Inflammatory macrophage (primary cell): Measurements from ENCODE around the gene EOLA2.
"Not testable (repeated sequence)": the region's sequence is repeated elsewhere in the genome, so short reads cannot be mapped to it uniquely, and the experiment has no call there.

Source experiments
- DNase-seq, 2 donors: peaks; one replicate each; pipeline ENCODE4 v3.0.0-alpha.2; 2020 to 2022

Gene EOLA2

GRCh38 chrX:149932150-149932549, 6.1 kb downstream of the EOLA2 start:
- not testable (repeated sequence) for DNase-seq

GRCh38 chrX:149931355-149931754, 6.9 kb downstream of the EOLA2 start:
- DNase-seq: not testable (repeated sequence)

- DNase-seq: not testable (repeated sequence)
These were observed 8.9 kb downstream of the EOLA2 start, which contains the start of gene HSFX4 for GRCh38 chrX:149929400-149929799. TSS of gene HSFX4 (plus strand) at chrX:149929573. CDS start at chrX:149929645, 72 bp downstream.

- DNase-seq: not testable (repeated sequence)
These were observed 9.7 kb downstream of the EOLA2 start for GRCh38 chrX:149928635-149929034.

- DNase-seq: not testable (repeated sequence)
These were observed 10.4 kb downstream of the EOLA2 start for GRCh38 chrX:149927964-149928258.

- DNase-seq: not testable (repeated sequence)
These were observed 10.9 kb downstream of the EOLA2 start for GRCh38 chrX:149927245-149927963.

- not testable (repeated sequence) for DNase-seq
These were observed 13.9 kb downstream of the EOLA2 start for GRCh38 chrX:149924434-149924833.

GRCh38 chrX:149923836-149924235, 14.5 kb downstream of the EOLA2 start:
- DNase-seq: not testable (repeated sequence)

- DNase-seq: no peak
These were observed 21.4 kb downstream of the EOLA2 start for GRCh38 chrX:149916745-149917392.

- DNase-seq: no peak
These were observed 28.1 kb downstream of the EOLA2 start for GRCh38 chrX:149910178-149910695.

GRCh38 chrX:149909324-149910177, 28.7 kb downstream of the EOLA2 start:
- no peak for DNase-seq

GRCh38 chrX:149908727-149909126, 29.6 kb downstream of the EOLA2 start:
- DNase-seq: no peak

- DNase-seq: no peak
These were observed 30.0 kb downstream of the EOLA2 start for GRCh38 chrX:149908308-149908707.

GRCh38 chrX:149903889-149904748, 34.2 kb downstream of the EOLA2 start:
- DNase-seq: peak in 1 of 2 donors; percentile 3

GRCh38 chrX:149898554-149898953, 39.7 kb downstream of the EOLA2 start:
- no peak for DNase-seq

- not testable (repeated sequence) for DNase-seq
These were observed 47.5 kb downstream of the EOLA2 start for GRCh38 chrX:149890828-149891227.
